ENCODE results near the gene PSMB7. TPM values are rescaled to one million over a fixed set of nuclear protein-coding genes. Genes with fewer than 3 reads are reported as not detected.

PSMB7 gene
- total and polyA plus RNA-seq, 2 donors (not counting 1 experiment from before 2014, with no cell fraction given), result 69.5 to 73.1 TPM

GRCh38 chr9:124437086-124437485 is 21.8 kb upstream of the PSMB7 start:
- H3K4me3 Mint-ChIP-seq, result no peak overlapping the region
- intact Hi-C loops (cut with micrococcal nuclease), result no loop called here
- H4K20me1 ChIP-seq (ENCODE audit: control insufficient read depth, insufficient read depth, low read length, poor library complexity, severe bottlenecking), result no peaks in the 10 kb centered on the region
- H3K27me3 ChIP-seq (replicated peaks in 1 of 4; ENCODE audit: control extremely low read depth in 1 of 4, control insufficient read depth in 3 of 4, insufficient read depth in 4 of 4, low read length in 3 of 4), result peaks cover 0 to 10% (median 0%) of the 10 kb centered on the region in 4 experiments
- no peaks in the 10 kb centered on the region for H3K4me1 ChIP-seq (ENCODE audit: control insufficient read depth in 2 of 2, insufficient read depth in 2 of 2, low read length in 2 of 2)
- peaks cover 27% of the 10 kb centered on the region for H3K27me3 Mint-ChIP-seq
- H3K4me2 ChIP-seq (replicated peaks; ENCODE audit: low read depth, low read length, poor library complexity, severe bottlenecking), result no peak overlapping the region
- no peak overlapping the region for H3K9ac ChIP-seq (ENCODE audit: low read length)
- no peak overlapping the region for H2AFZ ChIP-seq (ENCODE audit: insufficient read depth, low read depth, low read length, poor library complexity, severe bottlenecking)
- DNase-seq (no peak), ATAC-seq (ENCODE audit: low read depth) (no peak)
- no peaks in the 10 kb centered on the region for H3K79me2 ChIP-seq (ENCODE audit: control insufficient read depth, insufficient read depth, low read length)
- no peaks in the 10 kb centered on the region for H3K4me1 Mint-ChIP-seq
- POLR2A ChIA-PET, result no interaction called here
- no peak overlapping the region for H3K27ac Mint-ChIP-seq
- WGBS (ENCODE audit: insufficient coverage), result 90% methylated on average over 2 of the region's 3 CpGs
- CTCF ChIA-PET, result no interaction called here
- H3K4me3 ChIP-seq (ENCODE audit: control extremely low read depth in 1 of 5, extremely low read depth in 1 of 5, insufficient read depth in 1 of 5, low read depth in 2 of 5, low read length in 4 of 5), result no peak overlapping the region
- TF ChIP-seq EZH2 (IDR thresholded peaks at IDR 0.05; ENCODE audit: borderline replicate concordance, insufficient read depth, low read depth, low read length, poor library complexity, severe bottlenecking) (no peak), CTCF (IDR thresholded peaks at IDR 0.05) (no peak)
- H3K9me3 Mint-ChIP-seq (ENCODE audit: insufficient read depth), result peaks cover 3% of the 10 kb centered on the region
- H3K9me3 ChIP-seq (ENCODE audit: control extremely low read depth in 1 of 3, control insufficient read depth in 2 of 3, insufficient read depth in 1 of 3, low read length in 2 of 3), result peaks cover 0 to 20% (median 5%) of the 10 kb centered on the region in 3 donors
- H3K36me3 ChIP-seq (replicated peaks in 1 of 2; ENCODE audit: control extremely low read depth in 1 of 2, control insufficient read depth in 1 of 2, extremely low read depth in 1 of 2, insufficient read depth in 2 of 2, low read length in 1 of 2), result no peaks in the 10 kb centered on the region
- H3K27ac ChIP-seq (ENCODE audit: low read length in 2 of 2), result no peak overlapping the region

GRCh38 chr9:124436320-124436719 is 21.1 kb upstream of the PSMB7 start:
- no peaks in the 10 kb centered on the region for H3K4me1 ChIP-seq (ENCODE audit: control insufficient read depth in 2 of 2, insufficient read depth in 2 of 2, low read length in 2 of 2)
- H3K4me3 ChIP-seq (ENCODE audit: control extremely low read depth in 1 of 5, extremely low read depth in 1 of 5, insufficient read depth in 1 of 5, low read depth in 2 of 5, low read length in 4 of 5), result no peak overlapping the region
- Mint-ChIP-seq H3K9me3 (ENCODE audit: insufficient read depth) (peaks cover 3% of the 10 kb centered on the region), H3K27ac (no peak overlapping the region), H3K4me3 (no peak overlapping the region), H3K27me3 (peaks cover 23% of the 10 kb centered on the region), H3K4me1 (no peaks in the 10 kb centered on the region)
- no peak overlapping the region for H3K9ac ChIP-seq (ENCODE audit: low read length)
- no peaks in the 10 kb centered on the region for H4K20me1 ChIP-seq (ENCODE audit: control insufficient read depth, insufficient read depth, low read length, poor library complexity, severe bottlenecking)
- H3K36me3 ChIP-seq (replicated peaks in 1 of 2; ENCODE audit: control extremely low read depth in 1 of 2, control insufficient read depth in 1 of 2, extremely low read depth in 1 of 2, insufficient read depth in 2 of 2, low read length in 1 of 2), result no peaks in the 10 kb centered on the region
- intact Hi-C loops (cut with micrococcal nuclease), result no loop called here
- no peak overlapping the region for H3K4me2 ChIP-seq (replicated peaks; ENCODE audit: low read depth, low read length, poor library complexity, severe bottlenecking)
- H3K27me3 ChIP-seq (replicated peaks in 1 of 4; ENCODE audit: control extremely low read depth in 1 of 4, control insufficient read depth in 3 of 4, insufficient read depth in 4 of 4, low read length in 3 of 4), result peaks cover 0 to 6% (median 0%) of the 10 kb centered on the region in 4 experiments
- POLR2A ChIA-PET, result no interaction called here
- TF ChIP-seq CTCF (IDR thresholded peaks at IDR 0.05) (no peak), EZH2 (IDR thresholded peaks at IDR 0.05; ENCODE audit: borderline replicate concordance, insufficient read depth, low read depth, low read length, poor library complexity, severe bottlenecking) (no peak)
- ATAC-seq (ENCODE audit: low read depth), result no peak
- no peak overlapping the region for H2AFZ ChIP-seq (ENCODE audit: insufficient read depth, low read depth, low read length, poor library complexity, severe bottlenecking)
- H3K79me2 ChIP-seq (ENCODE audit: control insufficient read depth, insufficient read depth, low read length), result no peaks in the 10 kb centered on the region
- H3K9me3 ChIP-seq (ENCODE audit: control extremely low read depth in 1 of 3, control insufficient read depth in 2 of 3, insufficient read depth in 1 of 3, low read length in 2 of 3), result peaks cover 0 to 20% (median 5%) of the 10 kb centered on the region in 3 donors
- no peak overlapping the region for H3K27ac ChIP-seq (ENCODE audit: low read length in 2 of 2)
- no peak for DNase-seq
- CTCF ChIA-PET, result no interaction called here

All from B cell (primary cell).